ENCODE measurements around the gene MEN1.
A peak's percentile ranks its signal among the peaks of the same experiment; 100 is the strongest.

The MEN1 gene

DNA sequence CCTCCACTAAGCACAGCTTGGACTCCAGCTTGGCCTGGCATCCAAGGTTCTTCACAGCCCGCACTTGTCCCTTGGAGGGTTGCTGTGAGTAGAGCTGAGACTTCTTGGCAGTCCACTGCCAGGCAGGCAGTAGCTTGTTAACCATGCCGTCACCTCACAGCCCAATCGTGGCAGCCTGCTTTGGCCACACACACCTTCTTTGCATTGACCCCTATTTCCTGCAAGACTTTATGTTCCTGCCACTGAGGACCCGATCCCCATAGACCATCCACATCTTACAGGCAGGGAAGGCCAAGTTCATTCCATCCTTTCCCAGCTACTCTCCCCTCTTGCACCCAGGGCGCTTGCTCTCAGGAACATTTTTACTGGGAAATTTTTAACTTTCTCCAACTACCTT, 48.1 kb downstream of the MEN1 start:
- no peak; the same call in 2 of the 3 replicates for ATAC-seq
- TF ChIP-seq ZFP3 (CRISPR knock-in tag; IDR thresholded peaks at IDR 0.05) (no peak), ESRRG (CRISPR knock-in tag; IDR thresholded peaks at IDR 0.05) (no peak), ZNF70 (CRISPR knock-in tag; IDR thresholded peaks at IDR 0.05) (no peak), BACH2 (CRISPR knock-in tag; IDR thresholded peaks at IDR 0.05; ENCODE audit: borderline replicate concordance) (no peak), SNAI2 (CRISPR knock-in tag; IDR thresholded peaks at IDR 0.05) (no peak), ZFP30 (CRISPR knock-in tag; IDR thresholded peaks at IDR 0.05) (no peak), TCF4 (CRISPR knock-in tag; IDR thresholded peaks at IDR 0.05; ENCODE audit: borderline replicate concordance) (no peak), OSR1 (CRISPR knock-in tag; IDR thresholded peaks at IDR 0.05) (no peak), ISL1 (CRISPR knock-in tag; IDR thresholded peaks at IDR 0.05) (no peak), ZC3H10 (CRISPR knock-in tag; IDR thresholded peaks at IDR 0.05) (no peak), CSDC2 (CRISPR knock-in tag; IDR thresholded peaks at IDR 0.05) (no peak), TOX (CRISPR knock-in tag; IDR thresholded peaks at IDR 0.05; ENCODE audit: borderline replicate concordance) (no peak), TSHZ2 (CRISPR knock-in tag; IDR thresholded peaks at IDR 0.05) (no peak)
- TF ChIP-seq, protein P1, sequence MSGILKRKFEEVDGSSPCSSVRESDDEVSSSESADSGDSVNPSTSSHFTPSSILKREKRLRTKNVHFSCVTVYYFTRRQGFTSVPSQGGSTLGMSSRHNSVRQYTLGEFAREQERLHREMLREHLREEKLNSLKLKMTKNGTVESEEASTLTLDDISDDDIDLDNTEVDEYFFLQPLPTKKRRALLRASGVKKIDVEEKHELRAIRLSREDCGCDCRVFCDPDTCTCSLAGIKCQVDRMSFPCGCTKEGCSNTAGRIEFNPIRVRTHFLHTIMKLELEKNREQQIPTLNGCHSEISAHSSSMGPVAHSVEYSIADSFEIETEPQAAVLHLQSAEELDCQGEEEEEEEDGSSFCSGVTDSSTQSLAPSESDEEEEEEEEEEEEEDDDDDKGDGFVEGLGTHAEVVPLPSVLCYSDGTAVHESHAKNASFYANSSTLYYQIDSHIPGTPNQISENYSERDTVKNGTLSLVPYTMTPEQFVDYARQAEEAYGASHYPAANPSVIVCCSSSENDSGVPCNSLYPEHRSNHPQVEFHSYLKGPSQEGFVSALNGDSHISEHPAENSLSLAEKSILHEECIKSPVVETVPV (CRISPR knock-in tag; IDR thresholded peaks at IDR 0.05), result no peak

DNA sequence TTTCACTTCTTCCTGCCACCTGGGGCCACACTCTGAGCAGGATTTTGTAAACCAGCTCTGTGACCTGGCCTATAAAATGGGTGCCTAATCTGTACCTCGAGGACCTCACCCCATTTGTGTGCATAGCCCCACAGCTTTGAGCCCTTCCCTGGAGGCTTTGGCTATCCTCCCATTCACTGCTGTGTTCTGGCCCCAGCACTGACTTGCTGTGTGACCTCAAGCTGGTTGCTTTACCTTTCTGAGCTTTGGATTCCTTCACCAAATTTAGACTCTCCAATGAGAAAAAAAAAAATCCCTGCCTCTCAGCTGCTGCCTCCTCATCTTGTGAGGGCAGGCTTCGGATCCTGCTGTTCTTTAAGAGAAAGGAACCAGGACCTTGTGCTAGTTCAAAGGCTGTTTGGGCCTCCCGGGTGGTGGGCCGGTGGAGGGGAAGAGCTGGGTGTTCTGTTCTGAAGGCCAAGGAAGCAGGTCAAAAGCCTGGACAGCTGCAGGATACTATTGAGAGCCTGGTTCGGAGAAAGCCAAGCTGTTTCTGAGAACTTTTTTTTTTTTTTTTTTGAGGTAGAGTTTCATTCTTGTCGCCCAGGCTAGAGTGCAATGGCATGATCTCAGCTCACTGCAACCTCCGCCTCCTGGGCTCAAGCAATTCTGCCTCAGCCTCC, 49.5 kb downstream of the MEN1 start:
- no peak for TF ChIP-seq CREB5 (CRISPR knock-in tag; IDR thresholded peaks at IDR 0.05; ENCODE audit: low read depth)
- TF ChIP-seq PATZ1 (CRISPR knock-in tag; IDR thresholded peaks at IDR 0.05; ENCODE audit: borderline replicate concordance), result no peak
- no peak for TF ChIP-seq ZFP3 (CRISPR knock-in tag; IDR thresholded peaks at IDR 0.05)
- TF ChIP-seq ZC3H10 (CRISPR knock-in tag; IDR thresholded peaks at IDR 0.05), result no peak
- no peak for TF ChIP-seq POU6F1 (CRISPR knock-in tag; IDR thresholded peaks at IDR 0.05; ENCODE audit: borderline replicate concordance, low read depth)
- TF ChIP-seq, protein P1 (CRISPR knock-in tag; IDR thresholded peaks at IDR 0.05), result no peak
- peak; percentile 1; the same call in 2 of the 3 replicates for ATAC-seq
